GM23248 (cell line): ENCODE data around the gene YBX3.

Source experiments
- EZH2 ChIP-seq: fragments of 200-600 bp; sonication (generic); IDR thresholded peaks from 2 replicates; pipeline ENCODE4 v1.6.1; 2018; ENCODE audit warnings: antibody characterized with exemption, mild to moderate bottlenecking; ENCODE audit not compliant: insufficient read depth, poor library complexity, severe bottlenecking
- EZH2phosphoT487 ChIP-seq: fragments of 200-600 bp; sonication (generic); IDR thresholded peaks from 2 replicates; pipeline ENCODE4 v1.6.1; 2018; ENCODE audit warnings: antibody characterized with exemption, moderate library complexity, mild to moderate bottlenecking, low read depth; ENCODE audit not compliant: insufficient read depth

DNA sequence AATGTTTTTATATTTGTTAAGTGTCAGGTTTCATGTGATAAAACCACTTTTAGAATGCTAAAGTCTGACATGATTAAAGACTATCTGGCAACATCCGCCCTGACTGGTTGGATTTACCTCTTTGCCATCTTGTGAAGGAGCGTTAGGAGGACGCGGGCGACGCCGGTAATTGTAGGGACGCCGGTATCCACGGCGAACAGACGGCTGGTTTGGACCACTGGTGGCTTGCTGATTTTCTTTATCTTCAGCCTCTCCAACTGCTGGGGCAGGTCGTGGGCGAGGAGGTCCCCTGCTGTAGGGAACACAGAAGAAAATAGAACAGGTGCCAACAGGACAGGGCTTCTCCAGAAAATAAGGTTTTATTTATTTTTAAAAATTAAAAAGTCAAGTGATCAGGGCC is 21.3 kb downstream of the YBX3 start:
- TF ChIP-seq EZH2 (no peak), EZH2phosphoT487 (no peak)
